GM12891 (cell line): ENCODE data around the gene KIAA1755.

Experiments
- POLR2A ChIP-seq: IDR thresholded peaks from 2 replicates; pipeline ENCODE4 v1.6.1; 2011; ENCODE audit warnings: low read depth, low read length, control low read depth
- POLR2AphosphoS5 ChIP-seq: IDR thresholded peaks from 2 replicates; pipeline ENCODE4 v1.6.1; 2011; ENCODE audit warnings: low read depth, low read length, control low read depth
- POU2F2 ChIP-seq: IDR thresholded peaks from 2 replicates; pipeline ENCODE4 v1.6.1; 2011; ENCODE audit warnings: low read depth, mild to moderate bottlenecking, control low read depth, low read length, moderate library complexity
- TAF1 ChIP-seq: IDR thresholded peaks from 2 replicates; pipeline ENCODE4 v1.6.1; 2011; ENCODE audit warnings: low read depth, low read length, control low read depth

DNA sequence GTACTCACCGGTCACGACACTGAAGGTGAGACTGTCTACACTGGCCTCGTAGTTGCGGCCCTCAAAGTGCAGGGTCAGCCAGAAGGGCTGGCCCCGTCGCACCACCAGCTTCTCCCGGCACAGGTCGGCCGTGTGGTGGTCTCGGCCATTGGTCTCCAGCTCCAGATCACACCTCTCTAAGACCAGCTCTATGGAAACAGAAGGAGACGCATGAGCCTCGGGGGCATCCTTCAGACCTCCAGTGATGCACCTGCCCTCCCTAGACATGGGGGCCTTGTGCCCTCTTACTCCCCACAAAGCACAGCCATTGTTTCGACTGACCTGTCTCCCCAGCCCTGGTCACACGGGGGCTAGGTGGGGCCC is 99.1 kb downstream of the KIAA1755 start:
- TF ChIP-seq POLR2AphosphoS5, result no peak
- no peak for TF ChIP-seq POLR2A
- TF ChIP-seq TAF1, result no peak
- no peak for TF ChIP-seq POU2F2
